Activated T-helper 1 cell treated with anti-CD3 and anti-CD28 coated beads, Interleukin-12 subunit alpha, Interleukin-12 subunit beta, Interleukin-2, Interleukin-4 antibody, amounts not matched to agents 30 ng/mL and 10 ng/mL and 1 ng/mL, durations not matched to agents 14 hours and 24 hours and 36 hours (primary cell): ENCODE data around the gene NEUROD4. TPM values are rescaled to one million over a fixed set of nuclear protein-coding genes. Genes with fewer than 3 reads are reported as not detected.
"Not testable (repeated sequence)": the region's sequence is repeated elsewhere in the genome, so short reads cannot be mapped to it uniquely, and the experiment has no call there.

Experiments
- DNase-seq: peaks from one replicate; pipeline ENCODE4 v3.0.0; 2021; ENCODE audit warnings: low spot score
- H3K27ac Mint-ChIP-seq: one replicate; pipeline ENCODE4 v1.8.0; 2021; ENCODE audit warnings: mild to moderate bottlenecking, mixed read lengths
- H3K27me3 Mint-ChIP-seq: one replicate; pipeline ENCODE4 v1.8.0; 2022; ENCODE audit warnings: mild to moderate bottlenecking, moderate library complexity, mixed read lengths; ENCODE audit not compliant: insufficient read depth
- H3K36me3 Mint-ChIP-seq: one replicate; pipeline ENCODE4 v1.8.0; 2021; ENCODE audit warnings: low read depth, mixed read lengths
- H3K4me1 Mint-ChIP-seq: one replicate; pipeline ENCODE4 v1.8.0; 2021; ENCODE audit warnings: low read depth, mixed read lengths
- H3K4me3 Mint-ChIP-seq: one replicate; pipeline ENCODE4 v1.8.0; 2021; ENCODE audit warnings: mild to moderate bottlenecking, moderate library complexity, mixed read lengths
- H3K9me3 Mint-ChIP-seq: one replicate; pipeline ENCODE4 v1.8.0; 2021; ENCODE audit warnings: mixed read lengths
- intact Hi-C: fragments of 100-400 bp; cut with micrococcal nuclease; formaldehyde crosslinking; loops from one replicate; pipeline ENCODE4 v1.15.1; 2024
- total RNA-seq: library from RNA; stranded (reverse); gene quantifications from 2 replicates; pipeline ENCODE4 v1.2.3, GENCODE V29; 2022

Gene NEUROD4
- 0.05 TPM in 1 of 2 replicates, not detected in the other for total RNA-seq

GRCh38 chr12:55019784-55020183 lies at the start of gene NEUROD4:
Gene NEUROD4 (plus strand): TSS chr12:55019974. CDS start chr12:55026440, 6,466 bp downstream.
- no peaks in the 10 kb centered on the region for H3K4me1 Mint-ChIP-seq
- no peak within 1 kb of the TSS for H3K27ac Mint-ChIP-seq
- H3K36me3 Mint-ChIP-seq: no peaks in the 10 kb centered on the region
- peaks cover 45% of the 10 kb centered on the region for H3K27me3 Mint-ChIP-seq
- no peak within 1 kb of the TSS for H3K4me3 Mint-ChIP-seq
- intact Hi-C loops: no loop called here
- no peak for DNase-seq
- no peaks in the 10 kb centered on the region for H3K9me3 Mint-ChIP-seq

- Mint-ChIP-seq H3K4me3 (no peak overlapping the region), H3K4me1 (peaks cover 72% of the 10 kb centered on the region), H3K27ac (no peak overlapping the region), H3K9me3 (no peaks in the 10 kb centered on the region), H3K36me3 (peaks cover 75% of the 10 kb centered on the region), H3K27me3 (no peaks in the 10 kb centered on the region)
- intact Hi-C loops: no loop called here
- DNase-seq: no peak
Observed at GRCh38 chr12:54970741-54971140, 49.0 kb upstream of the NEUROD4 start.

- H3K27me3 Mint-ChIP-seq: no peaks in the 10 kb centered on the region
- H3K4me3 Mint-ChIP-seq: no peak overlapping the region
- no peaks in the 10 kb centered on the region for H3K9me3 Mint-ChIP-seq
- peak overlapping the region; percentile 62 for H3K27ac Mint-ChIP-seq
- H3K4me1 Mint-ChIP-seq: peaks cover 74% of the 10 kb centered on the region
- H3K36me3 Mint-ChIP-seq: peaks cover 72% of the 10 kb centered on the region
- intact Hi-C loops: no loop called here
- DNase-seq: no peak
Observed at GRCh38 chr12:54973556-54973955, 46.2 kb upstream of the NEUROD4 start.

- Mint-ChIP-seq H3K9me3 (no peaks in the 10 kb centered on the region), H3K36me3 (peaks cover 76% of the 10 kb centered on the region), H3K4me3 (no peak overlapping the region), H3K27me3 (no peaks in the 10 kb centered on the region), H3K27ac (peak overlapping the region; percentile 2), H3K4me1 (peaks cover 78% of the 10 kb centered on the region)
- intact Hi-C loops: no loop called here
- no peak for DNase-seq
Observed at GRCh38 chr12:54974279-54974678, 45.5 kb upstream of the NEUROD4 start.

- H3K4me1 Mint-ChIP-seq: peaks cover 87% of the 10 kb centered on the region
- no peaks in the 10 kb centered on the region for H3K9me3 Mint-ChIP-seq
- peak overlapping the region; percentile 34 for H3K4me3 Mint-ChIP-seq
- no peak overlapping the region for H3K27ac Mint-ChIP-seq
- intact Hi-C loops: no loop called here
- DNase-seq: no peak
- H3K27me3 Mint-ChIP-seq: no peaks in the 10 kb centered on the region
- peaks cover 84% of the 10 kb centered on the region for H3K36me3 Mint-ChIP-seq
Observed at GRCh38 chr12:54975272-54975671, 44.5 kb upstream of the NEUROD4 start.

- Mint-ChIP-seq H3K9me3 (no peaks in the 10 kb centered on the region), H3K4me1 (peaks cover 87% of the 10 kb centered on the region), H3K4me3 (peak overlapping the region; percentile 60), H3K27ac (no peak overlapping the region), H3K36me3 (peaks cover 83% of the 10 kb centered on the region), H3K27me3 (no peaks in the 10 kb centered on the region)
- no peak for DNase-seq
- intact Hi-C loops: loop anchor here (2.0 kb wide), 1 partner anchor 15 kb away; no protein-coding TSS in a partner anchor
Observed at GRCh38 chr12:54975875-54976274, 43.9 kb upstream of the NEUROD4 start.

- Mint-ChIP-seq H3K27me3 (no peaks in the 10 kb centered on the region), H3K27ac (peak overlapping the region; percentile 60), H3K36me3 (peaks cover 86% of the 10 kb centered on the region), H3K4me1 (peaks cover 94% of the 10 kb centered on the region), H3K4me3 (peak overlapping the region; percentile 90), H3K9me3 (no peaks in the 10 kb centered on the region)
- intact Hi-C loops: loop anchor here (1.0 to 2.0 kb wide), 3 partner anchors 9 to 18 kb away; no protein-coding TSS in a partner anchor
- no peak for DNase-seq
Observed at GRCh38 chr12:54977155-54977554, 42.6 kb upstream of the NEUROD4 start.

GRCh38 chr12:54977857-54978256 lies 41.9 kb upstream of the NEUROD4 start:
- H3K4me3 Mint-ChIP-seq: peak overlapping the region; percentile 90
- peaks cover 100% of the 10 kb centered on the region for H3K4me1 Mint-ChIP-seq
- DNase-seq: no peak
- peaks cover 86% of the 10 kb centered on the region for H3K36me3 Mint-ChIP-seq
- H3K27me3 Mint-ChIP-seq: no peaks in the 10 kb centered on the region
- intact Hi-C loops: loop anchor here (1.0 to 2.0 kb wide), 3 partner anchors 10 to 19 kb away; no protein-coding TSS in a partner anchor
- H3K9me3 Mint-ChIP-seq: no peaks in the 10 kb centered on the region
- peak overlapping the region; percentile 61 for H3K27ac Mint-ChIP-seq

- DNase-seq: no peak
- Mint-ChIP-seq H3K4me3 (peak overlapping the region; percentile 90), H3K4me1 (peaks cover 95% of the 10 kb centered on the region), H3K36me3 (peaks cover 76% of the 10 kb centered on the region), H3K27me3 (no peaks in the 10 kb centered on the region), H3K27ac (peak overlapping the region; percentile 90), H3K9me3 (no peaks in the 10 kb centered on the region)
- intact Hi-C loops: loop anchor here (2.0 to 10.0 kb wide), 6 partner anchors 420 to 1137 kb away; partner anchors contain the start of genes CBX5, HNRNPA1, ITGA5 and RPL41
Observed at GRCh38 chr12:54980341-54980740, 39.4 kb upstream of the NEUROD4 start.

- H3K36me3 Mint-ChIP-seq: peaks cover 68% of the 10 kb centered on the region
- intact Hi-C loops: loop anchor here (1.0 to 10.0 kb wide), 8 partner anchors 10 to 1136 kb away; partner anchors contain the start of genes CBX5, HNRNPA1, ITGA5 and RPL41
- H3K4me3 Mint-ChIP-seq: peak overlapping the region; percentile 90
- peaks cover 93% of the 10 kb centered on the region for H3K4me1 Mint-ChIP-seq
- no peaks in the 10 kb centered on the region for H3K9me3 Mint-ChIP-seq
- no peaks in the 10 kb centered on the region for H3K27me3 Mint-ChIP-seq
- DNase-seq: peak; percentile 22
- H3K27ac Mint-ChIP-seq: peak overlapping the region; percentile 90
Observed at GRCh38 chr12:54981796-54982195, 38.0 kb upstream of the NEUROD4 start.

- intact Hi-C loops: loop anchor here (1.0 to 10.0 kb wide), 9 partner anchors 27 to 1134 kb away; partner anchors contain the start of genes CBX5, HNRNPA1, ITGA5 and MUCL1
- Mint-ChIP-seq H3K27me3 (no peaks in the 10 kb centered on the region), H3K4me3 (peak overlapping the region; percentile 90), H3K27ac (peak overlapping the region; percentile 90), H3K9me3 (no peaks in the 10 kb centered on the region), H3K36me3 (peaks cover 56% of the 10 kb centered on the region), H3K4me1 (peaks cover 82% of the 10 kb centered on the region)
- DNase-seq: no peak
Observed at GRCh38 chr12:54983536-54984101, 36.2 kb upstream of the NEUROD4 start.

GRCh38 chr12:54984658-54985376 lies 35.0 kb upstream of the NEUROD4 start, which contains the start of gene TESPA1:
Gene TESPA1 (minus strand): TSS chr12:54984762. CDS start chr12:54974562, 10,200 bp downstream.
- H3K27ac Mint-ChIP-seq: peak within 1 kb of the TSS; percentile 90
- H3K9me3 Mint-ChIP-seq: no peaks in the 10 kb centered on the region
- peaks cover 79% of the 10 kb centered on the region for H3K4me1 Mint-ChIP-seq
- peaks cover 46% of the 10 kb centered on the region for H3K36me3 Mint-ChIP-seq
- intact Hi-C loops: loop anchor here (1.0 to 10.0 kb wide), 9 partner anchors 29 to 1132 kb away; partner anchors contain the start of genes CBX5, HNRNPA1, ITGA5 and MUCL1
- DNase-seq: peak; percentile 82
- H3K4me3 Mint-ChIP-seq: peak within 1 kb of the TSS; percentile 90
- no peaks in the 10 kb centered on the region for H3K27me3 Mint-ChIP-seq

- peaks cover 79% of the 10 kb centered on the region for H3K4me1 Mint-ChIP-seq
- peak overlapping the region; percentile 14 for H3K27ac Mint-ChIP-seq
- peaks cover 30% of the 10 kb centered on the region for H3K36me3 Mint-ChIP-seq
- peak overlapping the region; percentile 37 for H3K4me3 Mint-ChIP-seq
- H3K9me3 Mint-ChIP-seq, DNase-seq, H3K27me3 Mint-ChIP-seq: not testable (repeated sequence)
- intact Hi-C loops: loop anchor here (10.0 kb wide), 2 partner anchors 462 to 572 kb away; partner anchors contain the start of gene ITGA5
Observed at GRCh38 chr12:54986773-54987172, 33.0 kb upstream of the NEUROD4 start.
